Omental fat pad (tissue), 4 donors: ENCODE measurements around the gene HFM1. TPM values are rescaled to one million over a fixed set of nuclear protein-coding genes. Genes with fewer than 3 reads are reported as not detected.

Experiments
- ATAC-seq: fragments of 150-250 bp; one replicate; pipeline ENCODE4 v1.9.1; 2016; ENCODE audit warnings: mild to moderate bottlenecking, moderate library complexity; ENCODE audit not compliant: low FRiP score
- DNase-seq: peaks from one replicate; pipeline ENCODE4 v3.0.0-alpha.2; 2019; ENCODE audit warnings: low spot score
- total RNA-seq, 4 donors: library from RNA; depleted of rRNA; stranded (reverse); fragments of >200 nt; gene quantifications; one replicate each; pipeline ENCODE4 v1.1.0, GENCODE V29; 2016
- TF ChIP-seq, protein P1 (sequence below), 3 donors: fragments of 450-650 bp; IDR thresholded peaks; one replicate each; pipeline ENCODE4 v1.5.1; 2016 to 2017; ENCODE audit warnings: antibody characterized with exemption in 3 of 3, mild to moderate bottlenecking in 3 of 3, moderate library complexity in 2 of 3

Gene HFM1
- total RNA-seq, 4 donors from 2014 or later, result 0.50 to 1.7 (median 0.78) TPM

DNA sequence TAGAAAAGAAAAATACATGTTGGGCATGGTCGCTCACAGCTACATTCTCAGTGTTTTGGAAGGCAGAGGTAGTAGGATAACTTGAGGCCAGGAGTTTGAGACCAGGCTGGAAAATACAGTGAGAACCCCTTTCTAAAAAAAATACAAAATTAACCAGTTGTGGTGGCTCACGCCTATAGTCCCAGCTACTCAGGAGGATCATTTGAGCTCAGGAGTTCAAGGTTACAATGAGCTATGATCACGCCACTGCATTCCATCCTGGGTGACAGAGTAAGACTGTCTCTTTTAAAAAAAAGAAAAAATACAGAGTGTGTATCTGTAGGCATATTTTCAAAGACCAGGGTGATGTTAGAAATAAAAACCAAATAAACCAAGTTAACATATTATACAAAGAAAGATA, 57.8 kb downstream of the HFM1 start:
- TF ChIP-seq, protein P1, sequence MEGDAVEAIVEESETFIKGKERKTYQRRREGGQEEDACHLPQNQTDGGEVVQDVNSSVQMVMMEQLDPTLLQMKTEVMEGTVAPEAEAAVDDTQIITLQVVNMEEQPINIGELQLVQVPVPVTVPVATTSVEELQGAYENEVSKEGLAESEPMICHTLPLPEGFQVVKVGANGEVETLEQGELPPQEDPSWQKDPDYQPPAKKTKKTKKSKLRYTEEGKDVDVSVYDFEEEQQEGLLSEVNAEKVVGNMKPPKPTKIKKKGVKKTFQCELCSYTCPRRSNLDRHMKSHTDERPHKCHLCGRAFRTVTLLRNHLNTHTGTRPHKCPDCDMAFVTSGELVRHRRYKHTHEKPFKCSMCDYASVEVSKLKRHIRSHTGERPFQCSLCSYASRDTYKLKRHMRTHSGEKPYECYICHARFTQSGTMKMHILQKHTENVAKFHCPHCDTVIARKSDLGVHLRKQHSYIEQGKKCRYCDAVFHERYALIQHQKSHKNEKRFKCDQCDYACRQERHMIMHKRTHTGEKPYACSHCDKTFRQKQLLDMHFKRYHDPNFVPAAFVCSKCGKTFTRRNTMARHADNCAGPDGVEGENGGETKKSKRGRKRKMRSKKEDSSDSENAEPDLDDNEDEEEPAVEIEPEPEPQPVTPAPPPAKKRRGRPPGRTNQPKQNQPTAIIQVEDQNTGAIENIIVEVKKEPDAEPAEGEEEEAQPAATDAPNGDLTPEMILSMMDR (IDR thresholded peaks at IDR 0.05), result no peak

GRCh38 chr1:91345395-91346005, 59.1 kb downstream of the HFM1 start:
- ATAC-seq (no peak), DNase-seq (no peak)
- TF ChIP-seq, protein P1 (IDR thresholded peaks at IDR 0.05), result no peak

More for the DNA sequence above, 57.8 kb downstream of the HFM1 start:
- no peak for ATAC-seq
- DNase-seq, result no peak

GRCh38 chr1:91338501-91338900, 66.1 kb downstream of the HFM1 start:
- TF ChIP-seq, protein P1 (IDR thresholded peaks at IDR 0.05), result no peak
- ATAC-seq (peak; percentile 37), DNase-seq (no peak)

DNA sequence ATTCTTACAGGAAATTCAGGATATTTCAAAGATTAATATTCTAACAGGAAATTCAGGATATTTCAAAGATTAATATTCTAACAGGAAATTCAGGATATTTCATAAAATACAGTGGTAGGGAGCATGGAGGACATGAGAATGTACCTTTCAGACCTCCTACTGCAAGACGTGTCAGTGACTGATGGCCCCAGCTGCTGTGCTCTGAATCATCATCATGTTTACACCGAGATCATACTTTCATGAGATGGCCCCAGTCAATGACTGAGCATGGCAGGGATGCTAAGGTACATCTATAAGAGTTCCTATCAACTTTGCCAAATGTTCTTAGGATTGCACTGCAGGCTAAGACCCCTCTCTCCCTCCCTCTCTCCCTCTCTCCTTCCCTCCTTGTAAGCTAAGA, 69.0 kb downstream of the HFM1 start:
- TF ChIP-seq, protein P1 (IDR thresholded peaks at IDR 0.05), result no peak
- DNase-seq, result no peak
- no peak for ATAC-seq

DNA sequence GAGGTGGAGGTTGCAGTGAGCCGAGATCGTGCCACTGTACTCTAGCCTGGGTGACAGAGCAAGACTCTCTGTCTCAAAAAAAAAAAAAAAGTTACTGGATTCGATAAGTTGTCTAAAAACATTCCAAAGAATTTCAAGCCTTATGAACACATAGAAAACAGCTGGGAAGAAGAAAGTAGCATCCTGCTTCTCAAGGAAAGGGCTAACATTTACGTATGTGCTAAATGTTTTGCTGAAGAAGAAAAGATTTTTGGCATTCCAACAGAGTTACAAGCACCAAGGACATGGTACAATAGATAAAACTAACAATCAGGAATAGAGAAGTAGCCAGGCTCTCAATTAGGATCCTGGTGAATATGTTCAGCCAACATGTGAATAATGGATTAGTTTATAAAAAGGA, 69.8 kb downstream of the HFM1 start:
- TF ChIP-seq, protein P1 (IDR thresholded peaks at IDR 0.05), result no peak
- ATAC-seq (no peak), DNase-seq (no peak)

GRCh38 chr1:91325456-91325855, 79.2 kb downstream of the HFM1 start:
- no peak for DNase-seq
- no peak for ATAC-seq
- TF ChIP-seq, protein P1 (IDR thresholded peaks at IDR 0.05), result no peak

- DNase-seq (no peak), ATAC-seq (no peak)
- TF ChIP-seq, protein P1 (IDR thresholded peaks at IDR 0.05), result no peak
Measured at GRCh38 chr1:91314643-91315042, 90.0 kb downstream of the HFM1 start.
